OCI-LY3 (cell line): ENCODE data around the gene TMEM232.

Source experiments
- H2AFZ ChIP-seq: fragments of 200-600, 300-600 bp; shearing (Covaris generic); 2 replicates; pipeline ENCODE4 v1.6.0; 2014; ENCODE audit warnings: antibody characterized with exemption, low read depth, low read length
- H3K27ac ChIP-seq: fragments of 200-600, 300-600 bp; sonication (generic); 2 replicates; pipeline ENCODE4 v1.5.1; 2014; ENCODE audit warnings: mild to moderate bottlenecking, low read length, moderate library complexity, mixed read lengths
- H3K27me3 ChIP-seq: fragments of 200-600, 300-600 bp; sonication (generic); 2 replicates; pipeline ENCODE4 v1.6.1; 2014; ENCODE audit warnings: low read depth, low read length, mixed read lengths
- H3K36me3 ChIP-seq: fragments of 200-600, 300-600 bp; sonication (generic); replicated peaks from 2 replicates; pipeline ENCODE3; 2014; ENCODE audit warnings: low read depth, low read length, mixed read lengths
- H3K4me1 ChIP-seq: fragments of 300-600, 200-600 bp; sonication (generic); 2 replicates; pipeline ENCODE4 v1.6.1; 2014; ENCODE audit warnings: low read length, mixed read lengths
- H3K4me2 ChIP-seq: fragments of 200-600, 300-600 bp; sonication (generic); 2 replicates; pipeline ENCODE4 v1.6.1; 2014; ENCODE audit warnings: low read length, mixed read lengths
- H3K4me3 ChIP-seq: fragments of 300-600, 200-600 bp; sonication (generic); 2 replicates; pipeline ENCODE4 v1.5.1; 2014; ENCODE audit warnings: antibody characterized with exemption, mild to moderate bottlenecking, low read length, moderate library complexity
- H3K79me2 ChIP-seq: fragments of 300-600, 200-600 bp; shearing (Covaris generic); 2 replicates; pipeline ENCODE4 v1.6.1; 2014; ENCODE audit warnings: mild to moderate bottlenecking, low read length, mixed read lengths
- H3K9ac ChIP-seq: fragments of 300-600, 200-600 bp; shearing (Covaris generic); 2 replicates; pipeline ENCODE4 v1.6.0; 2014; ENCODE audit warnings: mild to moderate bottlenecking, low read length, moderate library complexity
- H3K9me3 ChIP-seq: fragments of 200-600, 300-600 bp; shearing (Covaris generic); 2 replicates; pipeline ENCODE4 v1.6.1; 2014; ENCODE audit warnings: low read length, mixed read lengths; ENCODE audit not compliant: insufficient read depth
- H4K20me1 ChIP-seq: fragments of 200-600, 300-600 bp; sonication (generic); 2 replicates; pipeline ENCODE4 v1.6.1; 2016; ENCODE audit warnings: low read length, mixed read lengths; ENCODE audit not compliant: insufficient read depth
- CTCF ChIP-seq: fragments of 200-600, 300-600 bp; sonication (generic); IDR thresholded peaks from 2 replicates; pipeline ENCODE4 v1.5.1; 2014; ENCODE audit warnings: antibody characterized with exemption, low read length, low read depth
- EZH2phosphoT487 ChIP-seq: fragments of 200-600 bp; shearing (Covaris generic); IDR thresholded peaks from 2 replicates; pipeline ENCODE4 v1.6.1; 2018; ENCODE audit warnings: antibody characterized with exemption, mixed run types, low read depth

TMEM232 gene

GRCh38 chr5:110651507-110651906 lies 75.0 kb downstream of the TMEM232 start:
- no peak overlapping the region for H3K4me3 ChIP-seq
- TF ChIP-seq EZH2phosphoT487: no peak
- no peak for TF ChIP-seq CTCF
- no peak overlapping the region for H3K4me2 ChIP-seq
- no peak overlapping the region for H3K9ac ChIP-seq
- H2AFZ ChIP-seq: no peak overlapping the region
- no peaks in the 10 kb centered on the region for H3K36me3 ChIP-seq
- H3K9me3 ChIP-seq: no peaks in the 10 kb centered on the region
- no peak overlapping the region for H3K27ac ChIP-seq
- H3K79me2 ChIP-seq: no peaks in the 10 kb centered on the region
- no peaks in the 10 kb centered on the region for H4K20me1 ChIP-seq
- no peaks in the 10 kb centered on the region for H3K4me1 ChIP-seq
- H3K27me3 ChIP-seq: no peaks in the 10 kb centered on the region

GRCh38 chr5:110644357-110644756 lies 82.1 kb downstream of the TMEM232 start:
- Histone ChIP-seq H3K79me2 (no peaks in the 10 kb centered on the region), H3K36me3 (no peaks in the 10 kb centered on the region), H2AFZ (no peak overlapping the region), H4K20me1 (no peaks in the 10 kb centered on the region), H3K4me1 (no peaks in the 10 kb centered on the region), H3K27me3 (no peaks in the 10 kb centered on the region), H3K9ac (no peak overlapping the region), H3K9me3 (no peaks in the 10 kb centered on the region), H3K4me3 (no peak overlapping the region), H3K27ac (no peak overlapping the region), H3K4me2 (no peak overlapping the region)
- TF ChIP-seq CTCF (no peak), EZH2phosphoT487 (no peak)

GRCh38 chr5:110638970-110639902 lies 87.2 kb downstream of the TMEM232 start:
- no peaks in the 10 kb centered on the region for H4K20me1 ChIP-seq
- H3K27ac ChIP-seq: no peak overlapping the region
- no peaks in the 10 kb centered on the region for H3K27me3 ChIP-seq
- no peak overlapping the region for H3K9ac ChIP-seq
- no peak overlapping the region for H3K4me3 ChIP-seq
- no peak for TF ChIP-seq CTCF
- TF ChIP-seq EZH2phosphoT487: no peak
- H3K36me3 ChIP-seq: no peaks in the 10 kb centered on the region
- no peak overlapping the region for H3K4me2 ChIP-seq
- H3K4me1 ChIP-seq: no peaks in the 10 kb centered on the region
- H2AFZ ChIP-seq: no peak overlapping the region
- H3K9me3 ChIP-seq: no peaks in the 10 kb centered on the region
- no peaks in the 10 kb centered on the region for H3K79me2 ChIP-seq

- Histone ChIP-seq H3K36me3 (no peaks in the 10 kb centered on the region), H3K27me3 (no peaks in the 10 kb centered on the region), H3K27ac (no peak overlapping the region), H3K9ac (no peak overlapping the region), H3K4me1 (peaks cover 7% of the 10 kb centered on the region; the same call in 1 of the 2 replicates), H2AFZ (no peak overlapping the region), H3K9me3 (no peaks in the 10 kb centered on the region), H3K4me2 (no peak overlapping the region), H3K4me3 (no peak overlapping the region), H3K79me2 (no peaks in the 10 kb centered on the region), H4K20me1 (no peaks in the 10 kb centered on the region)
- no peak for TF ChIP-seq EZH2phosphoT487
- TF ChIP-seq CTCF: no peak
Observed at GRCh38 chr5:110634475-110634874, 92.0 kb downstream of the TMEM232 start.
